SK-MEL-5 (cell line): ENCODE data around the gene ABCB1. TPM values are rescaled to one million over a fixed set of nuclear protein-coding genes. Genes with fewer than 3 reads are reported as not detected.

Experiments
- DNase-seq: peaks from one replicate; pipeline ENCODE4 v3.0.0-alpha.2; 2016; ENCODE audit warnings: low read depth, low spot score
- in situ Hi-C: cut with HindIII; loops from 2 replicates; pipeline ENCODE4 v1.10.0; 2016; ENCODE audit warnings: low sequenced_read_pairs, high pct_unique_total_duplicates, low pct_unique_long_range_greater_than_20kb
- total RNA-seq: library from RNA; depleted of rRNA; stranded (reverse); fragments of >200 nt; shearing (Covaris generic); gene quantifications from 2 replicates; pipeline ENCODE4 v1.2.3, GENCODE V29; 2014; rRNA removed

ABCB1 gene
- total RNA-seq, 1 experiment from 2014 or later: 2.0 TPM

DNA sequence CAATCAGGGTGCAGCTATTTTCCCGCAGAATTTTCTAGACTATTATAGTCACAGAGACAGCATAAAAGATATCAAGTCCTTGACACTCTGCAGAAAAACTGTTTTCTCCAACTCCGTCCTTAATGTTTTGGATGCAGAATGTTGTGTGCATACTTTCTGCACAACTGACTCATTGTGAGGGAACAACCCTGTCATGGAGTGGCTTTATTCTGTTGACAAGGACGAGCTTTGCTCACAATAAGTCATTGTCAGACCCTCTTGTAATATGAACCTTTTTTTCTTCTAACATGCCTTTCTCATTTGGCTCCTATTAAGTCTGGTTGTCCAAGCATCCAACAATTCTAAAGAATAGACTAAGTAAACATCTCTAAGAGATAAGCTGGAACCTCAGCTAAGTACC is 142.5 kb downstream of the ABCB1 start:
- in situ Hi-C loops: no loop called here
- DNase-seq: peak; percentile 36

DNA sequence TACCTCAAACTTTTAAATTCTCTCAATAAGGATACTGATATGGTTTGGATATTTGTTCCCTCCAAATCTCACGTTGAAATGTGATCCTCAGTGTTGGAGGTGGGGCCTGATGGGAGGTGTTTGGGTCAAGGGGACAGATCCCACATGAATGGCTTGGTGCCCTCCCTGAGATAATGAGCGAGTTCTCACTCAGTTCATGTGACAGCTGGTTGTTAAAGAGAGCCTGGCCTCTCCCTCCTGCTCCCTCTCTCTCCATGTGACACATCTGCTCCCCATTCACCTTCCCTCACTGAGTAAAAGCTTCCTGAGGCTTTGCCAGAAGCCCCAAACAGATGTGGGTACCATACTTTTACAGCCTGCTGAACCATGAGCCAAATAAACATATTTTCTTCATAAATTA is 144.4 kb downstream of the ABCB1 start:
- in situ Hi-C loops: no loop called here
- no peak for DNase-seq

Other genes with a start within 250 kb of the ABCB1 start
- gene ABCB4, start 125.2 kb downstream of the ABCB1 start, total RNA-seq: 10.1 and 10.7 TPM in 2 replicates
- gene RUNDC3B, start 27.5 kb upstream of the ABCB1 start, total RNA-seq: 0.21 and 0.55 TPM in 2 replicates